Esophagus squamous epithelium (tissue), 4 donors: ENCODE results near the gene LRRC4C.

ENCODE experiments used
- POLR2A ChIP-seq, 4 donors: fragments of 450-650 bp; IDR thresholded peaks; one replicate each; pipeline ENCODE4 v1.6.1; 2017; ENCODE audit warnings: antibody characterized with exemption in 4 of 4, mild to moderate bottlenecking in 4 of 4, moderate library complexity in 3 of 4
- TF ChIP-seq, protein P1 (sequence below), 6 experiments: fragments of 450-650 bp in 4 of 6; fragments of 200-600 bp in 2 of 6; sonication (generic) in 2 of 6; IDR thresholded peaks; one replicate each; pipeline ENCODE4 v1.5.1; 2016 to 2019; ENCODE audit warnings: antibody characterized with exemption in 6 of 6, mild to moderate bottlenecking in 4 of 6, moderate library complexity in 4 of 6

DNA sequence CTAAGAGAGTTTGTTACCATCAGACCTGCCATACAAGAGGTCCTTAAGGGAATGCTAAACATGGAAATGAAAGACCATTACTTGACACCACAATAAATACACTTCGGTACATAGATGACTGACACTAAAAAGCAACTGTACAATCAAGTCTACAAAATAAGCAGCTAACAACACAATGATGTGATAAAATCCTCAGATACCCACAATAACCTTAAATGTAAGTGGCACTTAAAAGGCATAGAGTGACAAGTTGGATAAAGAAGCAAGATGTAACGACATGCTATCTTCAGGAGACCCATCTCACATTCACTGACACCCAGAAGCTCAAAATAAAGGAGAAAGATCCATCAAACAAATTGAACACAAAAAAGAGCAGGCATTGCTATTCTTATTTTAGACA lies 107.6 kb downstream of the LRRC4C start:
- TF ChIP-seq, protein P1, sequence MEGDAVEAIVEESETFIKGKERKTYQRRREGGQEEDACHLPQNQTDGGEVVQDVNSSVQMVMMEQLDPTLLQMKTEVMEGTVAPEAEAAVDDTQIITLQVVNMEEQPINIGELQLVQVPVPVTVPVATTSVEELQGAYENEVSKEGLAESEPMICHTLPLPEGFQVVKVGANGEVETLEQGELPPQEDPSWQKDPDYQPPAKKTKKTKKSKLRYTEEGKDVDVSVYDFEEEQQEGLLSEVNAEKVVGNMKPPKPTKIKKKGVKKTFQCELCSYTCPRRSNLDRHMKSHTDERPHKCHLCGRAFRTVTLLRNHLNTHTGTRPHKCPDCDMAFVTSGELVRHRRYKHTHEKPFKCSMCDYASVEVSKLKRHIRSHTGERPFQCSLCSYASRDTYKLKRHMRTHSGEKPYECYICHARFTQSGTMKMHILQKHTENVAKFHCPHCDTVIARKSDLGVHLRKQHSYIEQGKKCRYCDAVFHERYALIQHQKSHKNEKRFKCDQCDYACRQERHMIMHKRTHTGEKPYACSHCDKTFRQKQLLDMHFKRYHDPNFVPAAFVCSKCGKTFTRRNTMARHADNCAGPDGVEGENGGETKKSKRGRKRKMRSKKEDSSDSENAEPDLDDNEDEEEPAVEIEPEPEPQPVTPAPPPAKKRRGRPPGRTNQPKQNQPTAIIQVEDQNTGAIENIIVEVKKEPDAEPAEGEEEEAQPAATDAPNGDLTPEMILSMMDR (IDR thresholded peaks at IDR 0.05), result no peak
- no peak for TF ChIP-seq POLR2A (IDR thresholded peaks at IDR 0.05)
